GM23338 (cell line): ENCODE results near the gene GMPPA. TPM values are rescaled to one million over a fixed set of nuclear protein-coding genes. Genes with fewer than 3 reads are reported as not detected.

Experiments
- CREB1 ChIP-seq: fragments of 250-450 bp; sonication (Bioruptor Pico); IDR thresholded peaks from 2 replicates; pipeline ENCODE4 v1.5.0; 2020; ENCODE audit warnings: low read depth, mild to moderate bottlenecking, moderate library complexity
- EZH2 ChIP-seq: fragments of 200-600 bp; sonication (generic); IDR thresholded peaks from one replicate; pipeline ENCODE4 v1.8.0; 2017; ENCODE audit warnings: antibody characterized with exemption, mild to moderate bottlenecking, low read depth; ENCODE audit not compliant: unreplicated experiment
- EZH2phosphoT487 ChIP-seq: fragments of 200-600 bp; sonication (generic); IDR thresholded peaks from one replicate; pipeline ENCODE4 v1.8.1; 2018; ENCODE audit warnings: antibody characterized with exemption; ENCODE audit not compliant: unreplicated experiment
- NANOG ChIP-seq: IDR thresholded peaks from 2 replicates; pipeline ENCODE4 v1.6.1; 2016; ENCODE audit warnings: antibody characterized with exemption, borderline replicate concordance
- STAT1 ChIP-seq: IDR thresholded peaks from one replicate; pipeline ENCODE4 v1.6.1; 2016; ENCODE audit warnings: antibody characterized with exemption; ENCODE audit not compliant: unreplicated experiment
- ZNF462 ChIP-seq: fragments of 250-450 bp; sonication (Bioruptor Pico); IDR thresholded peaks from 2 replicates; pipeline ENCODE4 v1.5.0; 2020; ENCODE audit warnings: mild to moderate bottlenecking, moderate library complexity
- polyA plus RNA-seq: library from polyadenylated mRNA; unstranded; fragments of >200 nt; fragmentation: Nextera tagmentation; extraction: Ambion mirVana; gene quantifications from 2 replicates; pipeline ENCODE4 v1.2.1, GENCODE V29; 2016
- total RNA-seq: library from RNA; depleted of rRNA; stranded (reverse); fragments of >200 nt; shearing (Covaris generic); gene quantifications from 2 replicates; pipeline ENCODE4 v1.2.3, GENCODE V29; 2014
- TF ChIP-seq, protein P1 (sequence below): IDR thresholded peaks from one replicate; pipeline ENCODE4 v1.6.1; 2018; ENCODE audit warnings: antibody characterized with exemption; ENCODE audit not compliant: unreplicated experiment

GMPPA gene
- total and polyA plus RNA-seq, 2 experiments from 2014 or later = 27.0 to 33.8 TPM

DNA sequence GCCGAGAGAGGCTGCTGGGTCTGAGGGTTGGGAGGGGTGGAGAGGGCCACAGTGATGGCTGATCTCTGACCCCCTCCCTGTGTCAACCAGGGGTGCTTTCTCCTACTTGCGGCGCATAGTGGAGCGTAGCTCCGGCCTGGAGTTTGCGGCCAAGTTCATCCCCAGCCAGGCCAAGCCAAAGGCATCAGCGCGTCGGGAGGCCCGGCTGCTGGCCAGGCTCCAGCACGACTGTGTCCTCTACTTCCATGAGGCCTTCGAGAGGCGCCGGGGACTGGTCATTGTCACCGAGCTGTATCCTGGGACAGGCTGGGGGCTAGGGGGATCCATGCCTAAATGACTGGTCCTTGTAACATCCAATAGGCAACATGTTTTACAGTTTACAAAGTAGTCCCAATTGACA, 20.9 kb upstream of the GMPPA start (continued):
- no peak for TF ChIP-seq ZNF462 (CRISPR knock-in tag)
- TF ChIP-seq, protein P1, sequence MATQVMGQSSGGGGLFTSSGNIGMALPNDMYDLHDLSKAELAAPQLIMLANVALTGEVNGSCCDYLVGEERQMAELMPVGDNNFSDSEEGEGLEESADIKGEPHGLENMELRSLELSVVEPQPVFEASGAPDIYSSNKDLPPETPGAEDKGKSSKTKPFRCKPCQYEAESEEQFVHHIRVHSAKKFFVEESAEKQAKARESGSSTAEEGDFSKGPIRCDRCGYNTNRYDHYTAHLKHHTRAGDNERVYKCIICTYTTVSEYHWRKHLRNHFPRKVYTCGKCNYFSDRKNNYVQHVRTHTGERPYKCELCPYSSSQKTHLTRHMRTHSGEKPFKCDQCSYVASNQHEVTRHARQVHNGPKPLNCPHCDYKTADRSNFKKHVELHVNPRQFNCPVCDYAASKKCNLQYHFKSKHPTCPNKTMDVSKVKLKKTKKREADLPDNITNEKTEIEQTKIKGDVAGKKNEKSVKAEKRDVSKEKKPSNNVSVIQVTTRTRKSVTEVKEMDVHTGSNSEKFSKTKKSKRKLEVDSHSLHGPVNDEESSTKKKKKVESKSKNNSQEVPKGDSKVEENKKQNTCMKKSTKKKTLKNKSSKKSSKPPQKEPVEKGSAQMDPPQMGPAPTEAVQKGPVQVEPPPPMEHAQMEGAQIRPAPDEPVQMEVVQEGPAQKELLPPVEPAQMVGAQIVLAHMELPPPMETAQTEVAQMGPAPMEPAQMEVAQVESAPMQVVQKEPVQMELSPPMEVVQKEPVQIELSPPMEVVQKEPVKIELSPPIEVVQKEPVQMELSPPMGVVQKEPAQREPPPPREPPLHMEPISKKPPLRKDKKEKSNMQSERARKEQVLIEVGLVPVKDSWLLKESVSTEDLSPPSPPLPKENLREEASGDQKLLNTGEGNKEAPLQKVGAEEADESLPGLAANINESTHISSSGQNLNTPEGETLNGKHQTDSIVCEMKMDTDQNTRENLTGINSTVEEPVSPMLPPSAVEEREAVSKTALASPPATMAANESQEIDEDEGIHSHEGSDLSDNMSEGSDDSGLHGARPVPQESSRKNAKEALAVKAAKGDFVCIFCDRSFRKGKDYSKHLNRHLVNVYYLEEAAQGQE = no peak
- no peak for TF ChIP-seq CREB1 (CRISPR knock-in tag)
- TF ChIP-seq STAT1 = no peak
- TF ChIP-seq NANOG = no peak
- TF ChIP-seq EZH2 = no peak
- no peak for TF ChIP-seq EZH2phosphoT487
